HG02571 (cell line): ENCODE results near the gene TNRC18.

Experiments used
- ATAC-seq: cut with Tn5 transposase; IDR thresholded peaks from one replicate; pipeline ENCODE4 v1.9.1; 2021; ENCODE audit warnings: mild to moderate bottlenecking, moderate library complexity; ENCODE audit not compliant: unreplicated experiment

TNRC18 gene

GRCh38 chr7:5452470-5452899 lies 28.9 kb upstream of the TNRC18 start:
- no peak for ATAC-seq

GRCh38 chr7:5451391-5451790 lies 27.8 kb upstream of the TNRC18 start:
- ATAC-seq = no peak

- no peak for ATAC-seq
These were observed 27.1 kb upstream of the TNRC18 start for GRCh38 chr7:5450549-5451327.

GRCh38 chr7:5448378-5449037 lies 24.9 kb upstream of the TNRC18 start:
- no peak for ATAC-seq

- no peak for ATAC-seq
These were observed 22.5 kb upstream of the TNRC18 start for GRCh38 chr7:5445981-5446594.

DNA sequence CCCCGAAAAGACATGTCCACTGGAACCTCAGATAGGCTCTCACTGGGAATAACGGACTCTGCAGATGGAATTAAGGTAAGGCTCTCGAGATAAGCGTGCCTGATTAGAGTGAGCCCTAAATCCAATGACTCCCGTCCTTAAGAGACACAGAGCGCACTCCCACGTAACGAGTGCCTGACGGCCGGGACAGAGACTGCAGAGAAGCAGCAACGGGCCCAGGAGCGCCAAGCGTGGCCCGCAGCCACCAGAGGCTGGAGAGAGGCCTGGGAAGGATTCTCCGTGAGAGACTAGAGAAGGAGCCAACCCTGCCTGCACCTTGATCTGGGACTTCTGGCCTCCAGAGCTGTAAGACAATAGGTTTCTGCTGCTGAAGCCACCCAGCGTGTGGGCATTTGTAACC lies 20.0 kb upstream of the TNRC18 start:
- no peak for ATAC-seq

- no peak for ATAC-seq
These were observed 19.2 kb upstream of the TNRC18 start for GRCh38 chr7:5442757-5443305.

DNA sequence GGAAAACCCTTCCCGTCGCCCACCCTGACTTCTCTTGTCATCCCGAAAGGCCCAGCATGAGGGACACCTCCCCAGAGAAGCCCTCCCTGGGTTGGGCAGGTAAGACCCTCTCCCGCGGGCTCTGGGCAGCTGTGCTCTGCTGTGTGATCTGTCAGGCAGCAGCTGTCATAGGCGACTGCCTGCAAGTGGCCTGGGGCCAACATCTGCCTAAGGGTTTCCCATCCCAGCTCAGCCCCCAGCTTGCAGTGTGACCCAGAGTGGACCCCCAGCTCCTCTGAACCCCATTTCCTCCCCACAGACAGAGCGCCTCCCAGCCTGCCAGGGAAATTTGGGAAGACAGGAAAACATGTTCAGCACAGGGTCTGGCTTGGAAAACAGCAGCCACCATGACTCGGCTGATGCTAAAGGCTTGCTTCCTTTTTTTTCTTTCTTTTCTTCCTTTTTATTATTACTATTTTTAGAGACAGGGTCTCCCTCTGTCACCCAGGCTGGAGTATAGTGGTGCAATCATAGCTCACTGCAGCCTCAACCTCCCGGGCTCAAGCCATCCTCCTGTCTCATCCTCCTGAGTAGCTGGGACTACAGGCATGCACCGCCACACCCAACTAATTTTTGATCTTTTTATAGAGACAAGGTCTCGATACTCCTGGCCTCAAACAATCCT lies 18.3 kb upstream of the TNRC18 start:
- no peak for ATAC-seq

GRCh38 chr7:5439572-5440496 lies 16.2 kb upstream of the TNRC18 start:
- ATAC-seq = no peak

- ATAC-seq = no peak
These were observed 15.6 kb upstream of the TNRC18 start for GRCh38 chr7:5439209-5439571.

DNA sequence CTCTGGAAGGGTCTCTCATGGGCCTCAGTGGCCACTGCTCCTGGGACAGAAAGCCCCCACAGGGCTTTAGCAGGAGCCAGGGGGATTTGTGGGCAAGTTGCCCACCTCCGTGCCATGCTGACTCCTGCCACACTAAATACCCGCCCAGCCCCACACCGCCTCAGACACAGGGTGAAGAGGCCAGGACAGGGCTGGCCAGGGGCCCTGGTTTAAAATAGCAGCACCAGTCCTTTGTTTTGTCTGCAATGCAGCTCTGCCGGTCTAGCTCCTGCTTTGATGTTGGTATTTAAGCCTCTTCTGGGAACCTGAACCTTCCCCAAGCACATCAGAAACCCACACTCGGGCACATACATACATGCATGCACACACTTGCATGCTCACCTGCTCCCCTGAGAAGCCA lies 14.4 kb upstream of the TNRC18 start:
- no peak for ATAC-seq

- no peak for ATAC-seq
These were observed 13.8 kb upstream of the TNRC18 start for GRCh38 chr7:5437348-5437892.

GRCh38 chr7:5436003-5436678 lies 12.5 kb upstream of the TNRC18 start:
- no peak for ATAC-seq

DNA sequence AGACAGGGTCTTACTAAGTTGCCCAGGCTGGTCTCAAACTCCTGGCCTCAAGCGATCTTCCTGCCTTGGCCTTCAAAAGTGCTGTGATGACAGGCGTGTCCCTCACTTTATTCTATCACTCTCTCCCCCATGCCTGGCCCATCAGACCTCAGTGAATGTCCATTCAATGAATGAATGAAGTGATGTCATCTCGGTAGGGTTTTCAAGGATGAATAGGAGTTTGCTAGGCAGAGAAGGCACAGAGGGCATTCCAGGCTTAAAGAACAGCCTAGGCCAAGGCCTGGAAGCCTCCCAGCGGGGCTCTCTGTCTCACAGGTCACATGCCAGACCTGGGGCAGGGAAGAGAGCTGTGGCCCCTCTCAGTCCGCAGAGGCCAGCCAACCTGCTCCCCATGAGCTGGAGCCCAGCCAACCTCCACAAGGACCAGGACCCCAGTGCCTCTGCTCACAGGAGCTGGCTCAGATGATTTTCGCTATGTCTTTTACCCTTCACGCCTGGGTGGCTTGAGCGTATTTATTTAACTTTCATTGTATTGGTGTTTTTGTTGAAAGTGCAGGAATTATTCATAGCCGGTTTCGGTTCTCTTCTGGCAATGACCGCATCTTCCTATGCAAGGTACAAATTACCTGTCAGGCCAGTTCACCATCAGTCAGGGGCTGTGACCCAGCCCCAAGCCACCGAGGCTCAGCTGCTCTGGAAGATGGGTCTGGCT lies 11.8 kb upstream of the TNRC18 start:
- ATAC-seq = no peak

- no peak for ATAC-seq
These were observed 9.5 kb upstream of the TNRC18 start for GRCh38 chr7:5433181-5433580.

DNA sequence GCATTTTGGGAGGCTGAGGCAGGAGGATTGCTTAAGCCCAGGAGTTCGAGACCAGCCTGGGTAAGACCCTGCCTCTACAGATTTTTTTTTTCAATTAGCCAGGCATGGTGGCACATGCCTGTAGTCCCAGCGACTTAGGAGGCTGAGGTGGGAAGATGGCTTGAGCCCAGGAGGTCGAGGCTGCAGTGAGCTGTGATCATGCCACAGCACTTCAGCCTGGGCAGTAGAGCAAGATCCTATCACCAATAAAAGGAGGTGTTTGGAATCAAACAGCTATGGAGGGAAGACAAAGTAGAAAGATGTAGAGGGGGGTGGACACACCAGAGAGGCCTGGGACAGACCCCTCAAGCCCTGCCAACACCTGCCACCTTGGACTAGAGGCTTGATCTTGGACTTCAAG lies 9.1 kb upstream of the TNRC18 start:
- no peak for ATAC-seq

DNA sequence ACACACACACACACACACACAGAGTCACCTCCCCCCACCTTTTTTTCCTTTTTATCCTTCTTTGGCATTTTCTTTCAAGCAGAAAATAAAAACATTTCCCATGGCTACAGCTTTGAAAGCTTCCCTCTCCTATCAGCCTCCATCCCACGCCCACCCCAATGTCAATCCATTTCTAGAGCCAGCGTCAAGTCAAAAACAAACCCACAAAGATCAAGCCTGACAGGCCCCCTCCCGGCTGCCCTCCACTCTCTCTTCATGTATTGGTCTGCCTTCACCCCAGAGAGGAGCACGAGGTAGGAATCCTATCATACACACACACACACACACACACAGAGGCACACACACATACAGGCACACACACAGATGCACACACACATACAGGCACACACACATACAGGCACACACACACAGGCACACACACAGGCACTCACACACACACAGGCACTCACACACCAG lies 8.0 kb upstream of the TNRC18 start:
- no peak for ATAC-seq

GRCh38 chr7:5430612-5430947 lies 6.9 kb upstream of the TNRC18 start:
- no peak for ATAC-seq
